Stimulated activated CD8-positive, alpha-beta memory T cell treated with anti-CD3 and anti-CD28 coated beads, Interleukin-2, amount 100 ng/mL, for 1 hour (primary cell): Measurements from ENCODE around the gene ELOF1.
A peak's percentile ranks its signal among the peaks of the same experiment; 100 is the strongest.
"Not testable (repeated sequence)": the region's sequence is repeated elsewhere in the genome, so short reads cannot be mapped to it uniquely, and the experiment has no call there.

Experiments
- DNase-seq, 2 donors: peaks; one replicate each; pipeline ENCODE4 v3.0.0-alpha.2; 2020; ENCODE audit warnings: low read depth in 2 of 2

ELOF1 gene

GRCh38 chr19:11570039-11570462 is 11.0 kb upstream of the ELOF1 start:
- DNase-seq = no peak

- no peak for DNase-seq
Observed at GRCh38 chr19:11566164-11566563, 7.1 kb upstream of the ELOF1 start.

GRCh38 chr19:11565649-11565980 is 6.6 kb upstream of the ELOF1 start:
- DNase-seq = not testable (repeated sequence)

- DNase-seq = not testable (repeated sequence)
Observed at GRCh38 chr19:11564082-11564807, 5.2 kb upstream of the ELOF1 start.

- no peak for DNase-seq
Observed at GRCh38 chr19:11563532-11563931, 4.5 kb upstream of the ELOF1 start.

GRCh38 chr19:11560404-11561051 is 1.5 kb upstream of the ELOF1 start:
- peak in 1 of 2 donors; percentile 35 for DNase-seq

- DNase-seq = no peak
Observed at GRCh38 chr19:11556634-11557420, 2.2 kb downstream of the ELOF1 start.

GRCh38 chr19:11555246-11555645 is 3.8 kb downstream of the ELOF1 start:
- DNase-seq = no peak

GRCh38 chr19:11554160-11554559 is 4.9 kb downstream of the ELOF1 start:
- no peak for DNase-seq

GRCh38 chr19:11552666-11553372 is 6.2 kb downstream of the ELOF1 start:
- DNase-seq = no peak

GRCh38 chr19:11551603-11552235 is 7.3 kb downstream of the ELOF1 start:
- no peak for DNase-seq

- DNase-seq = no peak
Observed at GRCh38 chr19:11550265-11550664, 8.8 kb downstream of the ELOF1 start.

- no peak for DNase-seq
Observed at GRCh38 chr19:11549386-11549953, 9.6 kb downstream of the ELOF1 start.

GRCh38 chr19:11547929-11548700 is 10.9 kb downstream of the ELOF1 start:
- no peak for DNase-seq

GRCh38 chr19:11541238-11541637 is 17.8 kb downstream of the ELOF1 start:
- no peak for DNase-seq

- DNase-seq = no peak
Observed at GRCh38 chr19:11540645-11541044, 18.4 kb downstream of the ELOF1 start.

GRCh38 chr19:11539495-11540365 is 19.3 kb downstream of the ELOF1 start:
- DNase-seq = no peak

GRCh38 chr19:11538232-11539036 is 20.6 kb downstream of the ELOF1 start, which contains the start of gene CNN1:
TSS of gene CNN1 (plus strand) at chr19:11538851. CDS start at chr19:11538928, 77 bp downstream.
- DNase-seq = no peak
